DND-41 (cell line): ENCODE data around the gene ANKMY2.

Experiments used
- ATAC-seq: fragments of 200-7000 bp; cut with Tn5 transposase; 3 replicates; pipeline ENCODE4 v1.9.1; 2021; ENCODE audit warnings: low read depth; ENCODE audit not compliant: insufficient read depth
- DNase-seq: peaks from one replicate; pipeline ENCODE4 v3.0.0-alpha.2; 2020
- H2AFZ ChIP-seq: 2 replicates; pipeline ENCODE4 v1.6.0; 2012; ENCODE audit warnings: low read depth, low read length
- H3K27ac ChIP-seq: 2 replicates; pipeline ENCODE4 v1.5.1; 2012; ENCODE audit warnings: low read length, inconsistent platforms
- H3K27me3 ChIP-seq: fragments of 200-600 bp; sonication (generic); 2 replicates; pipeline ENCODE4 v1.6.0; 2012; ENCODE audit warnings: low read length, mild to moderate bottlenecking, inconsistent platforms; ENCODE audit not compliant: insufficient read depth, poor library complexity
- H3K36me3 ChIP-seq: 2 replicates; pipeline ENCODE4 v1.5.1; 2012; ENCODE audit warnings: low read length, inconsistent platforms; ENCODE audit not compliant: insufficient read depth
- H3K4me1 ChIP-seq: 2 replicates; pipeline ENCODE4 v1.5.1; 2012; ENCODE audit warnings: mild to moderate bottlenecking, low read length; ENCODE audit not compliant: insufficient read depth
- H3K4me2 ChIP-seq: 2 replicates; pipeline ENCODE4 v1.6.0; 2012; ENCODE audit warnings: mild to moderate bottlenecking, moderate library complexity, low read length, inconsistent platforms; ENCODE audit not compliant: insufficient read depth
- H3K4me3 ChIP-seq, 2 experiments: fragments of 200-600 bp in 1 of 2; shearing (Covaris generic) in 1 of 2; 2 replicates each; pipeline ENCODE4 v1.5.1; 2012 to 2016; ENCODE audit warnings: inconsistent platforms in 2 of 2, low read length in 2 of 2, mild to moderate bottlenecking in 2 of 2, low read depth in 1 of 2, moderate library complexity in 1 of 2
- H3K79me2 ChIP-seq: 2 replicates; pipeline ENCODE4 v1.6.0; 2012; ENCODE audit warnings: low read length, inconsistent platforms; ENCODE audit not compliant: insufficient read depth
- H3K9ac ChIP-seq: 2 replicates; pipeline ENCODE4 v1.6.0; 2012; ENCODE audit warnings: low read depth, mild to moderate bottlenecking, inconsistent platforms, low read length, moderate library complexity
- H3K9me3 ChIP-seq: 2 replicates; pipeline ENCODE4 v1.5.1; 2012; ENCODE audit warnings: low read length, moderate library complexity, mild to moderate bottlenecking, inconsistent platforms; ENCODE audit not compliant: insufficient read depth, severe bottlenecking
- H4K20me1 ChIP-seq: 2 replicates; pipeline ENCODE4 v1.6.0; 2012; ENCODE audit warnings: low read length; ENCODE audit not compliant: insufficient read depth
- CTCF ChIP-seq: IDR thresholded peaks from 2 replicates; pipeline ENCODE4 v1.5.1; 2012; ENCODE audit warnings: borderline replicate concordance, low read length, moderate library complexity, mild to moderate bottlenecking; ENCODE audit not compliant: poor library complexity, severe bottlenecking; ENCODE audit errors: extremely low read depth
- EZH2 ChIP-seq: IDR thresholded peaks from 3 replicates; pipeline ENCODE4 v1.6.1; 2012; ENCODE audit warnings: borderline replicate concordance, low read depth, mild to moderate bottlenecking, moderate library complexity, low read length, inconsistent platforms; ENCODE audit not compliant: severe bottlenecking

ANKMY2 gene

GRCh38 chr7:16671811-16672210 lies 26.3 kb upstream of the ANKMY2 start:
- Histone ChIP-seq H4K20me1 (no peaks in the 10 kb centered on the region; the same call in 1 of the 2 replicates), H3K4me3 (no peak overlapping the region), H2AFZ (no peak overlapping the region), H3K9ac (no peak overlapping the region), H3K27ac (no peak overlapping the region), H3K9me3 (no peaks in the 10 kb centered on the region), H3K36me3 (peaks cover 56% of the 10 kb centered on the region), H3K27me3 (no peaks in the 10 kb centered on the region), H3K4me1 (no peaks in the 10 kb centered on the region), H3K79me2 (peaks cover 32% of the 10 kb centered on the region; the same call in 1 of the 2 replicates), H3K4me2 (no peak overlapping the region)
- TF ChIP-seq EZH2 (no peak), CTCF (no peak)
- ATAC-seq (no peak), DNase-seq (no peak)

GRCh38 chr7:16670731-16671344 lies 25.3 kb upstream of the ANKMY2 start:
- H3K36me3 ChIP-seq = peaks cover 53% of the 10 kb centered on the region

GRCh38 chr7:16670021-16670420 lies 24.5 kb upstream of the ANKMY2 start:
- no peaks in the 10 kb centered on the region for H3K27me3 ChIP-seq
- H3K79me2 ChIP-seq = peaks cover 38% of the 10 kb centered on the region
- H2AFZ ChIP-seq = no peak overlapping the region
- H4K20me1 ChIP-seq = no peaks in the 10 kb centered on the region; the same call in 1 of the 2 replicates
- ATAC-seq (no peak), DNase-seq (no peak)
- no peaks in the 10 kb centered on the region for H3K9me3 ChIP-seq
- no peak for TF ChIP-seq CTCF
- no peak for TF ChIP-seq EZH2
- no peak overlapping the region for H3K4me2 ChIP-seq
- H3K36me3 ChIP-seq = peaks cover 45% of the 10 kb centered on the region
- H3K9ac ChIP-seq = no peak overlapping the region
- no peak overlapping the region for H3K4me3 ChIP-seq
- no peaks in the 10 kb centered on the region for H3K4me1 ChIP-seq
- no peak overlapping the region for H3K27ac ChIP-seq

More at GRCh38 chr7:16670731-16671344, 25.3 kb upstream of the ANKMY2 start:
- Histone ChIP-seq H3K27me3 (no peaks in the 10 kb centered on the region), H3K79me2 (peaks cover 34% of the 10 kb centered on the region; the same call in 1 of the 2 replicates), H3K4me3 (no peak overlapping the region), H3K9me3 (no peaks in the 10 kb centered on the region), H3K4me2 (no peak overlapping the region), H3K4me1 (no peaks in the 10 kb centered on the region), H3K9ac (no peak overlapping the region), H2AFZ (no peak overlapping the region), H4K20me1 (no peaks in the 10 kb centered on the region; the same call in 1 of the 2 replicates), H3K27ac (no peak overlapping the region)
- TF ChIP-seq EZH2 (no peak), CTCF (no peak)
- DNase-seq = no peak
- no peak for ATAC-seq

- Histone ChIP-seq H3K4me1 (no peaks in the 10 kb centered on the region), H3K4me2 (no peak overlapping the region), H3K9me3 (no peaks in the 10 kb centered on the region), H2AFZ (no peak overlapping the region), H3K79me2 (peaks cover 43% of the 10 kb centered on the region), H3K27me3 (no peaks in the 10 kb centered on the region), H3K9ac (no peak overlapping the region), H3K27ac (no peak overlapping the region), H3K36me3 (peaks cover 42% of the 10 kb centered on the region), H3K4me3 (no peak overlapping the region), H4K20me1 (peaks cover 3% of the 10 kb centered on the region; the same call in 1 of the 2 replicates)
- DNase-seq = no peak
- TF ChIP-seq CTCF = no peak
- no peak for TF ChIP-seq EZH2
- no peak for ATAC-seq
Measured at GRCh38 chr7:16669581-16669980, 24.0 kb upstream of the ANKMY2 start.
